ENCODE data around the gene VRK2.
"Not testable (repeated sequence)": the region's sequence is repeated elsewhere in the genome, so short reads cannot be mapped to it uniquely, and the experiment has no call there.

The VRK2 gene

DNA sequence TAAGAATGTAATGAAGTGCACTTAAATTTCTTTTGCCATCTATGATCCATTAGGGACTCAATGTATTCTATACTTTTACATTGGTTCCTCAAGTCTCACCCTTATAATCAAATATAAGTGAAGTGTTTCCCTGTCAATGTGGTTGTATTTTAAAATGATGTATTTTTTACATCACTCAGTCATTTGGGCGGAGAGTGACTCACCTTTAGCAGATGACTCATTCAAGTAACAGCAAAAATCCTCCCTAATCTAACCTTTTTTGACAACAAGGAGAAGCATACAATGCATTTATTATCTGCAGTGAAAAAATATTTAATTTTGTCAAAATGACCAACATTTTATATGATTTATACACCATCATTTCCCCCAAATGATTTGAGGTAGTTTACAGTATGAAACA is 100.1 kb downstream of the VRK2 start:
- TF ChIP-seq ZNF274 (IDR thresholded peaks at IDR 0.05; ENCODE audit: low read depth, low read length), result no peak
- H3K4me3 ChIP-seq (ENCODE audit: low read length), result no peak overlapping the region

DNA sequence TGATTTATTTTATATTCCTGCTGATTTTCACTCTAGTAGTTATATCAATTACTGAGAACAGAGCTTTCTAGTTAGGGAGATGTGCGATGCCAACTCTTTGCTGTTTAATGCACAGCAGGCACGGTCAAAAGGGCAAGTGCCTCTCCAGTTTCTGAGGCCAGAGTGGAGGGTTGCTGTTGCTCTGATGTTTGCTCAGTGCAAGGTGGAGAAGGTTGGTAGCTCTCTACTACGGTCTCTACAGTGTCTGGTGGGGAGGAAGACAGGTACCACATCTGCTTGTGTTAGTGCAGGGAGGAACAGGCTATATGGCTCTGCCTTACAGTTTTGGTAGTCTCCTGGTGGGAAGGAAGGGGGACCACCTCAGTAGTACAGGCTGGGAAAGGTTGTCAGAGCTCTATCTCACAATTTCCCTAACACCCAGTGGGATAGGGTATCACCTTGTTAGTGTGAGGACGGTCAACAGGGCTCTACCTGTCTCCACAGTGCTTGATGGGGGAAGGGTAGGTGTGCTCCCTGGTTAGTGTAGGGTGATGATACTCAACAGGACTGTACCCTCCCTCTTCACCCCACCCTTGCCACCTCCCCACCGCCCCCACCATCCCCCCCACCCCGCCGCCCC is 108.7 kb downstream of the VRK2 start:
- no peak for TF ChIP-seq ZNF274 (IDR thresholded peaks at IDR 0.05; ENCODE audit: low read depth, low read length)
- H3K4me3 ChIP-seq (ENCODE audit: low read length), result no peak overlapping the region

GRCh38 chr2:58156780-58157179 is 110.2 kb downstream of the VRK2 start:
- no peak for TF ChIP-seq ZNF274 (IDR thresholded peaks at IDR 0.05; ENCODE audit: low read depth, low read length)
- H3K4me3 ChIP-seq (ENCODE audit: low read length), result no peak overlapping the region

DNA sequence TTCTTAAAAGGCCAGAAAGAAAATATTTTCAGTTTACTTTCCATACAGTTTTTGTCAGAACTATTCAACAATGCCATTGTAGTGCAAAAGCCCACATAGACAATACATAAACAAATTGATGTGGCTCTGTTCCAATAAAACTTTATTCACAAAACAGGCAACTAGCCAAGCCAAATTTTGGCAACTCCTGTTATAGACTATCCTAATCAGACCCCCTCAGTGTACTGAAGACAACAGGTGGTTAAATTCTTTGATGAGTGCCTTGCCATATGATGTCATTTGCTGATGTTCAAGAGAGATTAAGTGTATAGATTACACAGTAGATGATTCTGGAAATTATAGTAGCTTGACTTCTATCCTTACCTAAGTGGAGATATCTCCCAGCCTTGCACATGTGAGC is 111.1 kb downstream of the VRK2 start:
- TF ChIP-seq ZNF274 (IDR thresholded peaks at IDR 0.05; ENCODE audit: low read depth, low read length), result no peak
- no peak overlapping the region for H3K4me3 ChIP-seq (ENCODE audit: low read length)

GRCh38 chr2:58158481-58158880 is 111.9 kb downstream of the VRK2 start:
- no peak overlapping the region for H3K4me3 ChIP-seq (ENCODE audit: low read length)
- TF ChIP-seq ZNF274 (IDR thresholded peaks at IDR 0.05; ENCODE audit: low read depth, low read length), result no peak

DNA sequence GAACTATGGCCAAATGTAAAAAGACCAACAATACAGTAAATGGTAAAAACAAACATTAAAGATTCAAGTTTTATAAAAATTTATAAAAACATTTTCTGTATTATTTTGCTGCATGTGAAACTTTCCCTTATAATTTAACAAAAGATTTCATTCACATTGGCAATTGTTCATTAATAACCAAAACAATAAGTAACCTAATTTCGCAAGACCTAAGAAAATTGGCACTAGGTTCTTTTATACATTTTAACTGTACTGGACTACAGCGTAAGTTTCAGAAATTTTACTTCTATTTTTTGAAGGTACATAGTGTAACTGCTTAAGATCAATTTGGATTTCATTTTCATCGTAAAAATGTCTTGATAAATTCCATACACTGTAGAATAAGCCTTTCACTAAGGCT is 117.3 kb downstream of the VRK2 start:
- H3K4me3 ChIP-seq (ENCODE audit: low read length), result no peak overlapping the region
- TF ChIP-seq ZNF274 (IDR thresholded peaks at IDR 0.05; ENCODE audit: low read depth, low read length), result no peak

DNA sequence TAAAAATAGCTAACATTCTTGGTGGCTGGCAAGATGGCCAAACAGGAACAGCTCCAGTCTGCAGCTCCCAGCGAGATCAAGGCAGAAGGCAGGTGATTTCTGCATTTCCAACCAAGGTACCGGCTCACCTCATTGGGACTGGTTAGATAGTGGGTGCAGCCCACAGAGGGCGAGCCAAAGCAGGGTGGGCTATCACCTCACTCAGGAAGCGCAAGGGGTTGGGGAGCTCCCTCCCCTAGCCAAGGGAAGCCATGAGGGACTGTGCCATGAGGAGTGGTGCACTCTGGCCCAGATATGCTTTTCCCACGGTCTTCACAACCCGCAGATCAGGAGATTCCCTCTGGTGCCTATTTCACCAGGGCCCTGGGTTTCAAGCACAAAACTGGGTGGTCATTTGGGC is 121.5 kb downstream of the VRK2 start:
- not testable (repeated sequence) for H3K4me3 ChIP-seq (ENCODE audit: low read length)

DNA sequence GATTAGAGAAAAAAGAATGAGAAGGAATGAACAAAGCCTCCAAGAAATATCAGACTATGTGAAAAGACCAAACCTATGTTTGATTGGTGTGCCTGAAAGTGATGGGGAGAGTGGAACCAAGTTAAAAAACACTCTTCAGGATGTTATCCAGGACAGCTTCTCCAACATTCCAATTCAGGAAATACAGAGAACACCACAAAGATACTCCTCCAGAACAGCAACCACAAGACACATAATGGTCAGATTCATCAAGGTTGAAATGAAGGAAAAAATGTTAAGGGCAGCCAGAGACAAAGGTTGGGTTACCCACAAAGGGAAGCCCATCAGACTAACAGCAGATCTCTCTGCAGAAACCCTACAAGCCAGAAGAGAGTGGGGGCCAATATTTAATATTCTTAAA is 123.2 kb downstream of the VRK2 start:
- H3K4me3 ChIP-seq (ENCODE audit: low read length), result not testable (repeated sequence)

- not testable (repeated sequence) for H3K4me3 ChIP-seq (ENCODE audit: low read length)
Measured at GRCh38 chr2:58170334-58170933, 123.8 kb downstream of the VRK2 start.

DNA sequence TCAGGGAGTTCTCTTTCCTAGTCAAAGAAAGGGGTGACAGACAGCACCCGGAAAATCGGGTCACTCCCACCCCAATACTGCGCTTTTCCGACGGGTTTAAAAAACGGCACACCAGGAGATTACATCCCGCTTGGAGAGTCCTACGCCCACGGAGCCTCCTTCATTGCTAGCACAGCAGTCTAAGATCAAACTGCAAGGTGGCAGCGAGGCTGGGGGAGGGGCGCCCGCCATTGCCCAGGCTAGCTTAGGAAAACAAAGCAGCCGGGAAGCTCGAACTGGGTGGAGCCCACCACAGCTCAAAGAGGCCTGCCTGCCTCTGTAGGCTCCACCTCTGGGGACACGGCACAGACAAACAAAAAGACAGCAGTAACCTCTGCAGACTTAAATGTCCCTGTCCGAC is 125.2 kb downstream of the VRK2 start:
- not testable (repeated sequence) for H3K4me3 ChIP-seq (ENCODE audit: low read length)

DNA sequence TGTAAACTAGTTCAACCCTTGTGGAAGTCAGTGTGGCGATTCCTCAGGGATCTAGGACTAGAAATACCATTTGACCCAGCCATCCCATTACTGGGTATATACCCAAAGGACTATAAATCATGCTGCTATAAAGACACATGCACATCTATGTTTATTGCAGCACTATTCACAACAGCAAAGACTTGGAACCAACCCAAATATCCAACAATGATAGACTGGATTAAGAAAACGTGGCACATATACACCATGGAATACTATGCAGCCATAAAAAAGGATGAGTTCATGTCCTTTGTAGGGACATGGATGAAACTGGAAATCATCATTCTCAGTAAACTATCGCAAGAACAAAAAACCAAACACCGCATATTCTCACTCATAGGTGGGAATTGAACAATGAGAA is 130.6 kb downstream of the VRK2 start:
- not testable (repeated sequence) for H3K4me3 ChIP-seq (ENCODE audit: low read length)

- H3K4me3 ChIP-seq (ENCODE audit: low read length), result not testable (repeated sequence)
Measured at GRCh38 chr2:58180175-58180574, 133.6 kb downstream of the VRK2 start.

- H3K4me3 ChIP-seq (ENCODE audit: low read length), result no peak overlapping the region
- no peak for TF ChIP-seq ZNF274 (IDR thresholded peaks at IDR 0.05; ENCODE audit: low read depth, low read length)
Measured at GRCh38 chr2:58180635-58181034, 134.0 kb downstream of the VRK2 start.

GRCh38 chr2:58182527-58182926 is 135.9 kb downstream of the VRK2 start:
- TF ChIP-seq ZNF274 (IDR thresholded peaks at IDR 0.05; ENCODE audit: low read depth, low read length), result no peak
- H3K4me3 ChIP-seq (ENCODE audit: low read length), result no peak overlapping the region

GRCh38 chr2:58186501-58186900 is 139.9 kb downstream of the VRK2 start:
- no peak overlapping the region for H3K4me3 ChIP-seq (ENCODE audit: low read length)
- TF ChIP-seq ZNF274 (IDR thresholded peaks at IDR 0.05; ENCODE audit: low read depth, low read length), result no peak

DNA sequence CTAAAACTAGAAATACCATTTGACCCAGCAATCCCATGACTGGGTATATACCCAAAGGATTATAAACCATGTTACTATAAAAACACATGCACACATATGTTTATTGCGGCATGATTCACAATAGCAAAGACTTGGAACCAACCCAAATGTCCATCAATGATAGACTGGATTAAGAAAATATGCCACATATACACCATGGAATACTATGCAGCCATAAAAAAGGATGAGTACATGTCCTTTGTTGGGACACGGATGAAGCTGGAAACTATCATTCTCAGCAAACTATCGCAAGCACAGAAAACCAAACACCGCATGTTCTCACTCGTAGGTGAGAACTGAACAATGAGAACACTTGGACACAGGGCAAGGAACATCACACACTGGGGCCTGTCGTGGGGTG is 140.4 kb downstream of the VRK2 start:
- H3K4me3 ChIP-seq (ENCODE audit: low read length), result not testable (repeated sequence)

DNA sequence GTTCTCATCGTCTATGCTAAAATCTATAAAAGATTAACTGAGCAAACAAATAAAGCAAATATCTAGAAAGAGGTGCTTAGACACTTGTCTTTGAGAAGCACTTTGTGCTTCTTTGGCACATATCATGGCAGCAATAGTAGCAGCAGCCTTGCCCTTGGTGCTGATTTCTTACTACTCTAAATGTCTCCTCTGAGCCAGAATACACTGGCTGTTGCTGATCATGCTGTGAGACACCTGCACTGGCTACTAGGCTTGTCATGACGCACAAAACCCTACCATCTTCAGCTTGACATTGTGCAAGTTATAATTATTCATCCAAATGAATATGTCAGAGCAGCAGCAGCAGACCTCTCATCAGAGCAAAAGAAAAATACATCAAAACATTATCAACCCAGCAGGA is 147.9 kb downstream of the VRK2 start:
- no peak for TF ChIP-seq ZNF274 (IDR thresholded peaks at IDR 0.05; ENCODE audit: low read depth, low read length)
- no peak overlapping the region for H3K4me3 ChIP-seq (ENCODE audit: low read length)
